HG03457 (cell line): ENCODE results near the gene RUNX1.

Experiments
- ATAC-seq: cut with Tn5 transposase; IDR thresholded peaks from one replicate; pipeline ENCODE4 v1.9.1; 2021; ENCODE audit warnings: moderate number of reproducible peaks; ENCODE audit not compliant: unreplicated experiment

The RUNX1 gene

DNA sequence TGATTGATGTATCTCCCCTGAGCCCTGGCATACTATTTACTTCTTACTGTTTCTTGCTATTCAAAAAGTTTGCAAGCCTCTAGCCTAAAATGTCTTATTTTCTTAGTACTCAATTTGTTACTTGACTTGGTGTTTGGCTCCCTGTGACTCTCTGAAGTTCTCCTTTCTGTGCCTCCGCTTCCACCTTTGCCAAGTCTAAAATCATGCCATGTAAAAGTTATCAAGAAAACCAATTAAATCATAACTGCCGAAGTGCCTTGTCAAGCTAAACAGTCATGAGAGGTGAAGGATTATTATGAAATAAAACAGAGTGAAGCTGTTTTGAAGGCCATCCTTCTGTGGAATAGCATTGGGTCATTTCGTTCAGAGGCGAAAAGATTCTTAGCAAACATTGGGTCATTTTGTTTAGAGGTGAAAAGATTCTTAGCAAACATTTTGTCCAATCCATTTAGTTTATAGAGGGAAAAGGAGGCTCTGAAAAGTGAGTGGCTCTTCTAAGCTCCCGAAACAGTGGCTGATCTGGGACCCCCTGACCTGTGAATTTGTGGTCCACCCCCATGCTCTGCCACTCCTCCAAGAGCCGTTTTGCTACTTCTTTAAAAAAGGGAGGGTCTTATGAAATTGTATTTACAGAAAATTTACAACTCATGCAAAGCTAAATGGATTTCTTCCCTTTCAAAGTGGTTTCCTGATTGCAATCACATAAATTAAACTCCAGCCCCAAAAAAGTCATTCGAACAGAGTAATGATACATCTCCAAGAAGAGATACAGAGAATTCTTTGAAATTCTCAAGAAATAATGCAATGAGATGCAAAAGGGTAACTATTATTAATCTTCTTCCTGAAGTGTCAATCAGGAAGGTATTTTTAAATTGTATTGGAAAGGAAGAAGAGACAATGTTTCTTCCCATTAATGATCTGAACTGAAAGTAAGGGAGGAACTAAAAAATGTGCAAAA is 141.4 kb downstream of the RUNX1 start:
- ATAC-seq = no peak

- ATAC-seq = no peak
Observed at GRCh38 chr21:34906401-34906800, 142.7 kb downstream of the RUNX1 start.

GRCh38 chr21:34905218-34905537 is 143.9 kb downstream of the RUNX1 start:
- ATAC-seq = no peak

DNA sequence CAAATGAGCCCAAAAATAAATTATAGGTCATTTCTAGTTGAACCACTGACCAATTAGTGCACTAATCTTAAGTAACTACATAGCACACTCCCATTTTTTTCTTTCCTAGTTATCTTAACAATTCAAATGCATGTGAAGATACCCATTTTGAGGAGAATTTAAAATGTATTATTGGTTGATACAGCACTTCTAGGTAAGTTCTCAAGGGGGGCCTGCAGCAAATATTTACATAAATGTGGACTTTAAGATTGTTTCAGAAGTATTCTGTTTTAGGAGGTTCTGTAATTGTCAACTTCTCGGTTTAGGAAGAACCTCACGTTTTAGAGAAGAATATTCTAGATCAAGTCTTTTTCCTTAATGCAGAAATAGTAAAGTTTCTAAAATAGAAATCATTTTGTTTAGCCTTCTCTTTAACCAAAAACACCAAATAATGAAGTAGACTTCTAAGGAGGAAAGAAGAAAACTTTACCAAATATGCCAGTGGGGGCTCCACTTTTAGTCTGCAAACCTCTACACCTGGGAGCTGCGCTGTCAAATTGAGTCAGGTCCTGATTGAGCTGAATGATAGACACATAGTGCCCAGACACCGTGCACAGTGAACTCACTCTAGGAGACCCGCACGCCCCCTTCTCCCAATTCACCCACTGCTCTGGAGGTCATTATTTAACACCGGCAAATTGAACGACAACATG is 144.4 kb downstream of the RUNX1 start:
- no peak for ATAC-seq

GRCh38 chr21:34900376-34900775 is 148.7 kb downstream of the RUNX1 start:
- ATAC-seq = no peak

GRCh38 chr21:34899760-34900159 is 149.3 kb downstream of the RUNX1 start:
- no peak for ATAC-seq

- ATAC-seq = no peak
Observed at GRCh38 chr21:34899302-34899701, 149.8 kb downstream of the RUNX1 start.

- ATAC-seq = no peak
Observed at GRCh38 chr21:34897828-34898227, 151.3 kb downstream of the RUNX1 start.

- ATAC-seq = no peak
Observed at GRCh38 chr21:34894401-34894800, 154.7 kb downstream of the RUNX1 start.

DNA sequence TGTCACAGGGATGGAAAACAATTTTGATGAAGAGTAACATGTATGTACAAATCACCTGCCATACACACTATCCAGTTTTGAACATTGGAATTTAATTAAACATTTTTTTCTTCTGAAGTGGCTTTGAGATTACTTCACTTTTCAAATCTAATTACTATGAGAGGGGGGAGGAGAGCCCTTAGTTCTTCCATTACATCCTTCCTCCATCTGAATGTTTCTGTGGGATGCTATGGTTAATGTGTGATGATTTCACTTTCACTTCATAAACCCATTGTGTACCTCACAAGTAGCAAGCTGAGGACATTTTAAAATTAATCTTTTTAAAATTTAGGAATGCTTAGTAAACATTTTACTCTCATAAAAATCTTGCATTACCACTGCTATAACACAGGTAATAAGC is 156.9 kb downstream of the RUNX1 start:
- ATAC-seq = no peak

- no peak for ATAC-seq
Observed at GRCh38 chr21:34891613-34891943, 157.5 kb downstream of the RUNX1 start.

GRCh38 chr21:34890724-34891612 is 158.1 kb downstream of the RUNX1 start:
- ATAC-seq = no peak

GRCh38 chr21:34890470-34890723 is 158.7 kb downstream of the RUNX1 start:
- no peak for ATAC-seq

GRCh38 chr21:34889676-34890469 is 159.2 kb downstream of the RUNX1 start:
- peak; percentile 38 for ATAC-seq

DNA sequence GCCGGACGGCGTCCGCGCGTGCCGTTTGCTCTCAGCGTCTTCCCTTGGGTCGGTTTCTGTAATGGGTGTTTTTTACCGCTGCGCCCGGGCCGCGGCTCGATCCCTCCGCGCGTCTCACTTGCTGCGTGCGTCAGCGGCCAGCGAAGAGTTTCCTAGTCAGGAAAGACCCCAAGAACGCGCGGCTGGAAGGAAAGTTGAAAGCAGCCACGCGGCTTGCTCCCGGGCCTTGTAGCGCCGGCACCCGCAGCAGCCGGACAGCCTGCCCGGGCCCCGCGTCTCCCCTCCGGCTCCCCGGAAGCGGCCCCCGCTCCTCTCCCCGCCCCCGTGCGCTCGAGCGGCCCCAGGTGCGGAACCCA is 159.8 kb downstream of the RUNX1 start:
- peak; percentile 13 for ATAC-seq

GRCh38 chr21:34888569-34889319 is 160.4 kb downstream of the RUNX1 start:
- peak; percentile 36 for ATAC-seq

DNA sequence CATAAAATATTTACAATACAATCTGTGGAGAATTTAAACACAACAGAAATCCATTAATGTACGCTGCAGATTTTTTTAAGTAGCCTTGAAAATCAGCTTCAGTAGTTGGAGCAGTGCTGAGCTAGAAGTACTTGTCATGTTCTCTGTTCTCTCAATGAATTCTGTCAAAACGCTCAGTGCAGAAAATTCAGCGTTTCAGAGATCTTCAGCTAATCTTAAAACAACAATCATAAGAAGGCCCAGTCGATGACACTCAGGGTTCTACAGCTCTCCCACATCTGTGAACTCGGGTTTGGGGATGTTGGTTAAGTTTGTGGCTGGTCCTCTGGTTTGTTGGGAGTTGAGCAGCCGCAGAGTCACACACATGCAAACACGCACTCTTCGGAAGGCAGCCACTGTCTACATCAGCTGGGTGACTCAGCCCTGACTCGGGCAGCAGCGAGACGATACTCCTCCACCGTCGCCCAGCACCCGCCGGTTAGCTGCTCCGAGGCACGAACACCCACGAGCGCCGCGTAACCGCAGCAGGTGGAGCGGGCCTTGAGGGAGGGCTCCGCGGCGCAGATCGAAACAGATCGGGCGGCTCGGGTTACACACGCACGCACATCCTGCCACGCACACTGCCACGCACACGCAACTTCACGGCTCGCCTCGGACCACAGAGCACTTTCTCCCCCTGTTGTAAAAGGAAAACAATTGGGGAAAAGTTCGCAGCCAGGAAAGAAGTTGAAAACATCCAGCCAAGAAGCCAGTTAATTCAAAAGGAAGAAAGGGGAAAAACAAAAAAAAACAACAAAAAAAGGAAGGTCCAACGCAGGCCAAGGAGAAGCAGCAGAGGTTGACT is 161.2 kb downstream of the RUNX1 start:
- no peak for ATAC-seq

- ATAC-seq = no peak
Observed at GRCh38 chr21:34887105-34887442, 162.0 kb downstream of the RUNX1 start.
